Measurements from ENCODE around the gene TBX6.
"Not testable (repeated sequence)": the region's sequence is repeated elsewhere in the genome, so short reads cannot be mapped to it uniquely, and the experiment has no call there.

TBX6 gene, protein sequence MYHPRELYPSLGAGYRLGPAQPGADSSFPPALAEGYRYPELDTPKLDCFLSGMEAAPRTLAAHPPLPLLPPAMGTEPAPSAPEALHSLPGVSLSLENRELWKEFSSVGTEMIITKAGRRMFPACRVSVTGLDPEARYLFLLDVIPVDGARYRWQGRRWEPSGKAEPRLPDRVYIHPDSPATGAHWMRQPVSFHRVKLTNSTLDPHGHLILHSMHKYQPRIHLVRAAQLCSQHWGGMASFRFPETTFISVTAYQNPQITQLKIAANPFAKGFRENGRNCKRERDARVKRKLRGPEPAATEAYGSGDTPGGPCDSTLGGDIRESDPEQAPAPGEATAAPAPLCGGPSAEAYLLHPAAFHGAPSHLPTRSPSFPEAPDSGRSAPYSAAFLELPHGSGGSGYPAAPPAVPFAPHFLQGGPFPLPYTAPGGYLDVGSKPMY

DNA sequence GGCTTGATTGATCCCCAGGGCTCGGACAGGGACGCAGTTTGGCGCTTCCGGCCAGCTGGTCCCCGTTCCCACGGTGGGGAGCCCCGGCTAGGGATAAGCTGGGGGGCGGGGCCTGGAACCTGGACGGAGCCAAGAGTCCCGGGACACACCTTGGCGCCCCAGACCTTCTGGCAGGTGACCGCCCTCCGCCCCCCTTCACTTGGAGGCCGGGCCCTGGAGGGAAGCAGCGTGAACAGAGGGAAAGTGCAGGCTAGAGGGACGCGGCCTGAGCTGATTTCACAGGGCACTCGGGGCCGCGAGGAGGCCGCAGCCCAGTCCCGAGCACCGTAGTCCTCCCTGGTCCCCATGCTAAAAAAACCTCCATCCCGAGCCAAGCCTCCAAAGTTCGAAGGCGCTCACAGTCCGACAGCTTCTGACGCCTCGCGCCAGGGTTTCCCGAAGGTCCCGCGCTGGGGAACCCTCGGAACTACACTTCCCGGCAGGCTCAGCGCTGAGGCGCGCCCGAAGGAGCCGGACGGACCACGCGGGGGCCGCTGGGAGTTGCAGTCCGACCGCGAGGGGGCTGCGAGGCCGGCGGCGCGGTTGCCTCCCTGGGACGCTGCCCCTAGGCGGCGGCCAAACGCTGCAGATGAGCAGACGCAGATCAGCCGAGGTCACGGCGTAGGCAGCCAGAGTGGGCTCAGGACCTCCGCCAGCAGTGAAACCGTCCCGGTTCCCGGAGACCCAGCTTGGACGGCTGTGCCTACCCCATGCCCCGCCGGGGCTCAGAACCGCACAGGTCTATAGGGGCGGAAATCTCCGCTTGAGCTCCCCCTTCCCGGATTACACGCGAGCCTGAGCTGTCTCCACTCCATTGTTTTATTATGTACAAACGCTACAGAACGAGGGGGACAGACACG lies at the start of gene TBX6:
TBX6 (minus strand) TSS at position 451 of the 899 bp plus-strand sequence. CDS start 731 bp downstream, outside the sequence.
- FAIRE-seq: no peak

DNA sequence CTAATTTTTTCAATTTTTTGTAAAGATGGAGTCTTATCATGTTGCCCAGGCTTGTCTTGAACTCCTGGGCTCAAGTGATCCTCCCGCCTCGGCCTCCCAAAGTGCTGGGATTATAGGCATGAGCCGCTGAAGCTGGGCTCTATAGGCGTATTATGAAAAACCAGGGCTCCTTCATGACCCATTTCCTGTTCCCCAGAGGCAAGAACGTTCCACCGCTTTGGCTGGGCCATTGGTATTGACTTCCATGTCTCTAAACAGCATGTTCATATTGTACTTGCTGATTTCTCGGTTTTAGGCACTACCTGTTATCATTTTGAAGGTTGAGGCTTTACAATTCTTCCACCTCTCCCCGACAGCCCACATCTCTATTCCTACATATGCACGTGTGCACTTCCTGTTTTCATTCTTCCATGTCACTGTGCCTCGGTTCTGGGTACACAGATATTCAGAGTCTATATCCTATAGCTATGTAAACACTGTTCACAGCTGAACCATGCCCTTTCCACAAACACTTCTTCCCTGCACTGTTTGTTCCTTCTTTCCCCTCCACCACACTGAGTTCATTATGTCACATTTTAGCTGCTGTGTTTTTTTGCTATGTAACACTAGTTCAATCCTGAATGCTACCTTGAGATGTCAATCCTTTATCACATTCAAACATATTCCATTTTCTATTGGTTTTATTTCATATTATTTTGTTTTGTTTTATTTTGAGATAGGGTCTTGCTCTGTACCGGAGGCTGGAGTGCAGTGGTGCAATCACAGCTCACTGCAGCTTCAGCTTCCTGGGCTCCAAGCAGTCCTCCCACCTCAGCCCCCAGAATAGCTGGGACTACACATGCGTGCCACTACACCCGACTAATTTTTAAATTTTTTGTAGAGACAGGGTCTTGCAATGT lies 48.1 kb upstream of the TBX6 start:
- no peak for FAIRE-seq

DNA sequence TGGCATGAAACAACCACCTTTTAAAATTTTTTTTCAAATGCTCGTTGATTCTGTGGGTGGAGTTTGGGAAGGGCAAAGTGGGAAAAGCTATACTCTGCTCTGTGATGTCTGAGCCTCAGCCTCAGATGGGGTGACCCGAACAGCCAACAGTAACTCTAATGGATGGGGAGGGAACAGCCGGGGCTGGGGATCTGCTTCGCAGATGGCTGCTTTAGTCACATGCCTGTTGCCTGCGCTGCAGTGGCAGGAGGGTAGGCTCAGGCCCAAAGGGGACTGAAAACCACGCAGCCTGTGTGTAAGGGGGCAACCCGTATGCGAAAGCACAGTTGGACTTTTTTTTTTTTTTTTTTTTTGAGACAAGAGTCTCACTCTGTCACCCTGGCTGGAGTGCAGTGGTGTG lies 46.2 kb upstream of the TBX6 start:
- FAIRE-seq: no peak

DNA sequence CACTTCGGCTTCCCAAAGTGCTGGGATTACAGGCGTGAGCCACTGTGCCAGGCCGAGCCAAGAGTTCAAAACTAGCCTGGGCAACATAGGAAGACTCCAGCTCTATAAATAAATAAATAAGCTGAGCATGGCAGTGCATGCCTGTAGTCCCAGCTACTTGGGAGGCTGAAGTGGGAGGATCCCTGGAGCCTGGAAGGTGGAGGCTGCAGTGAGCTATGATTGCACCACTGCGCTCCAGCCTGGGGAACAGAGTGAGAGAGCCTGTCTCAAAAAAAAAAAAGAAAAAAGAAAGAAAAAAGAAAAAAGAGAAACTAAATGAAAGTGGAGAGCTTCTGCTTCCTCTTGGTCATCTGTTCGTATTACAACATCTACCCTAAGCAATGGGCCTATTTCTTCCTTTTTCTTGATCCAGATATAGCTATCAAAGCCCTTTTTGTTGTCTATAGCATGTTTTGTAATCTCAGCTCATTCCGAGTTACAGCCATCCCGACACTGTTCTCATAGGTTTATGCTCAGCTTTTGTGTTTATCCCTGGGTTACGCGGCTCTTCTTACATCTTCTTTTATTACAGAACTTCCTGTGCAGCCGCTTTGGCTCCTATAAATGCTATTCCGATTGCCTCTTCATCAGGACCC lies 45.4 kb upstream of the TBX6 start:
- no peak for FAIRE-seq

DNA sequence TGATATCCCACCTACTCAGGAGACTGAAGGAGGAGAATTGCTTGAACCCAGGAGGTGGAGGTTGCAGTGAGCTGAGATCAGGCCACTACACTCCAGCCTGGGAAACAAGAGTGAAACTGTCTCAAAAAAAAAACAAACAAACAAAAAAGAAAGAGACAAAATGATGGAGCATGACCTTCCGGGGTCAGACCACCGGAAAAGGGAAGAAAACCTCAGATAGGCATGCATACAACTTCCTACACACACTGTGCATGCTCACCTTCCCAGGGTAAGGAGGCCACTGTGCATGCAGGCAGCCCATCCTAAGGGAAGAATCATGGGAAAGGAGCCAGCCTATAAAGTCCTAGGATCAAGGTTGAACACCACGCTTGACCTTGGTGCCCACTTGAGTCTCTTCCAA lies 40.9 kb upstream of the TBX6 start:
- FAIRE-seq: no peak

DNA sequence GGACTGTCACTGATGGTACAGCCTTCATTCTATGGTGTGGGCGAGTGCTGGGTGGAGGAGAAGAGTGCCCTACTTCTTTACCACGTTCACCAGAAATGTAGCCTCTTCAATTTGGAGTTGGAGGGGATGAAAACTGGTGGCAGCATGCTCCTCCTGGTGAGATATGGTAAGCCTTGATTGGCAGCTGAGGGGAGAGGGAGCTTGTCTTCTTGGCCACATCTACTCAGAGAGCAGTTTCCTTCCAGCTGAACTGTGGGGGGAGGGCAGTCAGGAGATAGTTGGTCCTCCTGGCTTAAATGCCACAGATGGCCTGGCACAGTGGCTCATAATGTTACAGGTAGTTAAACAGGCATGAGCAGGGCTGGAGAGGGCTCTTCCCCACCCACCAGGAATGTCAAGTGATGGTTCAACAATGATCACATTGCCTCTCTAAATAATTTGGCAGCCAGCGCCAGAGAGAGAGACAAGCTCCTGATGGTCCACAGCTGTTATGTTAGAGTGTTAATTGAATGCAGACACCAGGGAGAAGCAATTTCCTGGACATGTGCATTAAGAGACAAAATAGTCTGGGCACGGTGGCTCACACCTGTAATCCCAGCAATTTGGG lies 40.2 kb upstream of the TBX6 start:
- FAIRE-seq: no peak

DNA sequence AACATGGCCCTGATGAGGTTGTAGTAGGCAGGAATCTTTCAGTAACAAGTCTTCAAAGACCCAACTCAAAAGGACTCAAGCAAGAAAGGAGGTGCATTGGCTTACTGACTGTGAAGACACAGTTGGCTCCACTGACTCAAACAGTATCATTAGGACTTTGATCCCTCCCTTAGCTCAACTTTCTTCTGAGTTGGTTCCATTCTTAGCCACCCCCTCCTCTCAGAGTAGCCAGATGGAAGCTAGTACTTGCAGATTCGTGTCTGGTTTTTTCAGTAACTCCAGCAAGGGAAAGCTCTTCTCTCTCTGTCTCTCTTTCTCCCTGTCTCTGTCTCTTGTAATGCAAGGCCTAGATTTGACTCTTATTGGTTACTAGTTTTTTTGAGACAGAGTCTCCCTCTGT lies 36.3 kb upstream of the TBX6 start:
- FAIRE-seq: no peak

DNA sequence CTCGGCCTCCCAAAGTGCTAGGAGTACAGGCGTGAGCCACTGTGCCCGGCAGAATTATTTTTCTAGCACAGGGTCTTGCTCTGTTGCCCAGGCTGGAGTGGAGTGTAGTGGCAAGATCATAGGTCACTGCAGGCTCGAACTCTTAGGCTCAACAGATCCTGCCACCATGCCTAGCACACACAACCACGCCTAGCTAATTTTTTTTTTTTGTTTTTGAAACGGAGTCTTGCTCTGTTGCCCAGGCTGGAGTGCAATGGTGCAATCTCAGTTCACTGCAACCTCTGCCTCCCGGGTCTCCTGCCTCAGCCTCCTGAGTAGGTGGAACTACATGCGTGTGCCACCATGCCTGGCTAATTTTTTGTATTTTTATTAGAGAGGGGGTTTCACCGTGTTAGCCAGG lies 34.0 kb upstream of the TBX6 start:
- not testable (repeated sequence) for FAIRE-seq

DNA sequence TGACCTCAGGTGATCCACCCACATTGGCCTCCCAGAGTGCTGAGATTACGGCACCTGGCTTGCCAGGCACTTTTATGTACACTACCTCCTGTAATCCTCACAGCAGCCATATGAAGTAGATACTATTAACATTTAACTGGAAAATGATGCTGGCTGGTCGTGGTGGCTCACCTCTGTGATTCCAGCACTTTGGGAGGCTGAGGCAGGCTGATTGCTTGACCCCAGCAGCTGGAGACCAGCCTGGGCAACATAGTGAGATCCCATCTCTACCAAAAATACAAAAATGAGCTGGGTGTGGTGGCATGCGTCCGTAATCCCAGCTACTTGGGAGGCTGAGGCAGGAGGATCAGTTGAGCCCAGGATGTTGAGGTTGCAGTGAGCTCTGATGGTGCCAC lies 33.3 kb upstream of the TBX6 start:
- FAIRE-seq: no peak

DNA sequence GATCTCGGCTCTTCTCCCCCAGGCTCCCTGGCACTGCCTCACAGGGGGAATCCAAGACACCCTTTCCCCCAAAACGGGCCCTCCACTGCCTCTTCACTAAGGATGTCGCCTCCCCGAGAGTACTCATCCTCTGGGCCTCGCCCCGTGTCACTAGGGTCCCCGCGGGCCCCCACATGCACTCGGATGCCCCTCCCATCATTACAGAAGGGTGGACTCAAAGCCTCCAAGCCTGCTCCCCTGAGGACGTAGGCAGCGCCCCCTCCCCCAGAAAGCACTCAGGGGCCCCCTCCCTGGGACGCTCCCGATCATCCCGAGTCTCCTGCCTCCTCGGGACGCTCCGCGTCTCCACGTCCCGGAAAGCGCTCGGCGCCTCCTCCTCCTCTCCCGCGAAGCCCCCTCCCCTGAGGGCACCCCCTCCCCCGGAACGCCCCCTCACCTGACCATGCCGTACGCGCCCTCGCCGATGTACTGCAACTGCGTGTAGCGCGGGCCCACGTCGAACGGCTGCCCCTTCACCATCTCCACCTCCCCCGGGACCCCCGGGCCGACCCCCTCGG lies 31.0 kb upstream of the TBX6 start:
- FAIRE-seq: no peak

DNA sequence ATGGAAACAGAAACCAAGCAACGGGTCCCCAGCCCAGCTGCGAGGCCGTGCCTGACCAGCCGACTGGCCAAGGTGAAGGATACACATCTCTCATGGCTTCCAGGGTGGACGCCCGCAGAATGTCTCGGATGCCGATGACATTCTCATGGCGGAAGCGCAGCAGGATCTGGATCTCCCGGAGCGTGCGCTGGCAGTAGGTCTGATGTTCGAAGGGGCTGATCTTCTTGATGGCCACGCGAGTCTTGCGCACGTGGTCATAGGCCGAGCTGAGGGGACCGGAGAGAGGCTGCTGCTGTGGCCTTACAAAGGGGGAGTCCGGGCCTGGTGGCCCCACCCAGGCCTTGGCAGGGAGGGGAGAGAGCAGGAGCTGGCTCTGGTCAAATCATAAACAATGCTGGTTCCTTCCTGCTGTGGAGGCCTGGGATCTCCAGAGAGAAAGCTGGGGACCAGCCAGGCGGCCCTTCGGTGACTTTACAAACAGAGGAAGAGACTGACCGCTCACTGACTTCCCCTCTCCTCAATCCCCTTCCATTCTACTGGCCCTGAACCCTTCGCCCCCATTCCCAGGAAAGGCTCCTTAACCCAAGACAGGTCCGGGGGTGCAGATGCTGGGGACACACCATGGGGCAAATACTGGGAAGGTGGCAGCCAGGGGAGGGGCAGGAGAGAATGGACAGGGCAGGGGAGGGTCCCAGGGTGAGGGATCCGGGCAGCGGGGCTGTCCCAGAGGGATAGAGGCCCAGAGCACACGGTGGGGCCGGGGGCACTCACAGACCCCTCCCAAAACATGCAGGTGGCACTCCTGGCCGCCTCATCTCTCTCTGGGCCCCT lies 30.2 kb upstream of the TBX6 start:
- no peak for FAIRE-seq

DNA sequence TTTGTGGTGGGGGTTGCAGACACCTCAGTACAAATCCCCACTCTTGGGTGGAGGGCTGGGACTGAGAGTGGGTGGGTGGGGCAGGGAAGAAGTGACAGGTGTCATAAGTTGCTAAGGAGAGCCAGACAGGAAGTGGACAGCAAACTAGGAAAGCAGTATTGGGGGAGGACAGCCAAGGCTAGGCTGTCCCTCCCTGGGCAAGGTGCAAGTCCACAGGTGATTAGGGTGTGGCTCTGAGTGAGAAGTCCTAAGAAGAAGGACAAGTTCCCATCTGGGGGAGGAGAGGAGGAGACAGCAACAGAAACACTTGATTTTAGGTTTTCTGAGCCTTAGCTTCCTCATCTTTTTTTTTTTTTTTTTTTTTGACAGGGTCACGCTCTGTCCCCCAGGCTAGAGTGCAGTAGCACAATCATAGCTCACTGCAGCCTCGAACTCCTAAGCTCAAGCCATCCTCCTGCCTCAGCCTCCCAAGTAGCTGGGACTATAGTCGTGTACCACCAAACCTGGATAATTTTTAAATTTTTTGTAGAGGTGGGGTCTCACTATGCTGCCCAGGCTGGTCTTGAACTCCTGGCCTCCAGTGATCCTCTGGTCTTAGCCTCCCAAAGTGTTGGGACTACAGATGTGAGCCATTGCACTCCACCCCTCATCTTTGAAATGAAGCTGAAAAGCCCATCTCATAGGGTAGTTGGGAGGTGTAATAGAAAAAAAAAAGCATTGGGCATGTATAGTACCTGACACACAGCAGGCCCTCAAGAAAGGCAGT lies 28.8 kb upstream of the TBX6 start:
- FAIRE-seq: no peak

DNA sequence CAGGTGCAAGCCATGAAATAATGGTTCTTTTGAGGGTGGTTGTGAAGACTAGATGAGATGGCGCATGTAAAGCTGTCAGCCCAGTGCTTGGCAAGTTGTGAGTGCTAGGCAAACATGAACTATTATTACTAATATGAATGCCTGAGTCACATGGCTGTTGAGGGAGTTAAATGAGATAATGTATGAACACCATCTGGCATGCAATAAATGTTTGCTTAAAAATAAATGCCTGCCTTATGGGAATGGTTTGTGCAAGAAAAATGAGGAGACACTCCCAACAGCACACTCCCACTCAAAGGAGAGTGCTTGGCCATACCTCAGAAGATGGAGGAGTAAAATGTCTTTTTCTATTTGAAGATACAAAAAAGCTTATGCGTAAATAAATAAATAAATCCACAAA lies 27.7 kb upstream of the TBX6 start:
- no peak for FAIRE-seq

DNA sequence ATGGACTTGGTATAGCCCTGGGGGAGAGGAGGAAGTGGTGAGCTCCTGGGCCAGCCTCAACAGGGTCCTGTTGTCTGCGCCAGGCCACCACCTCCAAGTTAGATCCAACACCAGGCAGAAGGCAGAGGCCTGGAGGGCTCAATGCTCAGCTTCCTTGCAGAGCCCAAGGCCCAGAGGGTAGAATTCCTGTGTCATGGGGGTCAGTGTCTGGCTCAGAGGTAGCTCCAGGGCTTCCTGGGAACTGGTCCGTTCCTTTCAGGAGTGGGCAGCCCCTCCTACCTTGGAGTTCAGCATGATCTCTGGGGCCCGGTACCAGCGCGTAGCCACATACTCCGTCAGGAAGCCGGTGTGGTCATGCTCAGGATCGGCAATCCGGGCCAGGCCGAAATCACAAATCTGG lies 26.0 kb upstream of the TBX6 start:
- no peak for FAIRE-seq

DNA sequence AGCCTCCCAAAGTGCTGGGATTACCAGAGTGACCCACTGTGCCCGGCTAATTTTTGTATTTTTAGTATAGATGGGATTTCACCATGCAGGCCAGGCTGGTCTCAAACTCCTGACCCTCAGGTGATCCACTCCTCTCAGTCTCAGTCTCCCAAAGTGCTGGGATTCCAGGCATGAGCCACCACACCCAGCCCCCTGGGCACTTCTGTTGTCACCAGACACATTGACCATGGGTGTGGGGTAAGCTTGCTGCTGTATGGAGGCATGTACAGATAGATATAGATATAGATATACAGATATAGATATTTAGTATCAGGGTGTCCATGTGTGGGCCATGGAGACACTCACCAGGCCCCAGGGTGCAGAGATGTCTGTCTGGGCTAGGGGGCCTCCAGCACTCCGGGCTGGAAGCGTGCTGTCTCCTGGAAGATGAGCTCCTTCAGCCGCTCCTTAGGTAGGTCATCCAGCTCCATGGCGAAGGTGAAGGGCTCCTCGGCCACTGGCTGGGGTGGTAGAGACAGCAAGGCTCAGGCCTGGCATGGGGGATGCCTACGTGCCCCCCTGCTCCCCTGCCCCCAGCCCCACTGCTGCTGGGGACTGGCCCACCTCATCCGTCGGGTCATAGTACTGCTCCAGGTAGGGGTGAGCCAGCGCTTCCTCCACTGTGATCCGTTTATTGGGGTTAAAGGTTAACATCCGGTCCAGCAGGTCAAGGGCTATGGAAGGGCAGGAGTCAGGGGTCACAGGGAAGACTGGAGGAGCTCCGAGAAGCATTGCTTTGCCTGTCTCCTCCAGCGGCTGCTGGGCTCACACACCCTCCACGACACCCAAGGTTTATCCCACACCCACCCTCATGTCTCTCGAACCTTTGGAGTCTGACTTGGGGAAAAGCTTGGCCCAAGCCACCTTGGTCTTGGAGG lies 24.8 kb upstream of the TBX6 start:
- no peak for FAIRE-seq

DNA sequence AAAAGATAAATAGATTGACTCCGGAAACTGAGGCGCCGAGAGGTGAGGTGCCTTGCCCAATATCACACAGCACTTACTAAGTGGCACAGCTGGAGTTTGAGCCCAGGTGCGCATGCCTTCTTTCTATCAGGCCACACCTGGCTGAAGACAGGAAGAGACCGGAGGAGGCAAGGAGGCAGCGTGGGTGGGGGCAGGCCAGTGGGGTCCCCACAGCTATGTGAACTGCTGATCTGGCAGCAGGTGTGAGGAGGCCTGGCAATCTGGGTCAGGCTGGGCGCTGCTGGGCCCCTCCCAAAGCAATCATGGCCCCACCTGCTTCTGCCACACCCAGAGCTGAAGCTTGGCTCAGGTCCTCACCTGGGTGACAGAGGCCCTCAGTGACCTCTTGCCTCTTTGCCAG lies 23.5 kb upstream of the TBX6 start:
- no peak for FAIRE-seq

DNA sequence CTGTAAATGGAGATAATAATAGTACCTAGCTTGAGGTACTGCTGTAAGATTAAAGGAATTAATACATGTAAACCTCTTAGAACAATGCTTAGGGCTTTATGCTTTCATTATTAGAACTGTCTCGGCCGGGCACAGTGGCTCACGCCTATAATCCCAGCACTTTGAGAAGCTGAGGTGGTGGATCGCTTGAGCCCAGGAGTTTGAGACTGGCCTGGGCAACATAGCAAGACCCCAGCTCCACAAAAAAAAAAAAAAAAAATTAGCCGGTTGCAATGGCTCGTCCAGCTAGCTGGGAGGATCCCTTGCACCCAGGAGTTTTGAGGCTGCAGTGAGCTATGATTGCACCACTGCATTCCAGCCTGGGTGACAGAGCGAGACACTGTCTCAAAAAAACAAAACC lies 23.1 kb upstream of the TBX6 start:
- FAIRE-seq: not testable (repeated sequence)

DNA sequence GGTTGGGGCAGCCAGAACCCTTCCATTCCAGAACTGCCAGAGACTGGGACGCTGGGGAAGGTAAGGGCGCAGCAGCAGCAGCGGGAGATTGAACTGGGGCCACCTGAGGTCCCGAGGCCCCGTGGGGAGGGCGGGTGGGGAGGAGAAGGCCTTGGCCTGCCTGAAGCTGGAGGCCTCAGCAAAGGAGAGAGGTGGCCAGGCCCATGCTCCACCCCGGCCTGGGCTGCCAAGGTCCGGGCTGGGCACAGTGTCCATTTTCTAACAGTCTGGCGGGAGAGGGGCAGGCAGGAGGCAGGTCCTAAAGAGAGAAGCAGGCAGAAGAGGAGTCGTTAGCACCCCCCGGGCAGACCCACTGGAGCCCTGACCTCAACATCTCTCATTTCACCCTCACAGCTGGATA lies 22.7 kb upstream of the TBX6 start:
- FAIRE-seq: no peak

Data from colon (tissue), 2 donors.